Liver (tissue), 9 donors: ENCODE results near the gene PDE12. TPM values are rescaled to one million over a fixed set of nuclear protein-coding genes. Genes with fewer than 3 reads are reported as not detected.

ENCODE experiments used
- DNase-seq: peaks from one replicate; pipeline ENCODE4 v3.0.0-alpha.2; 2017; ENCODE audit warnings: low spot score
- H3K27ac ChIP-seq, 2 donors: one replicate each; pipeline ENCODE4 v1.7.0; 2013; ENCODE audit warnings: inconsistent platforms in 2 of 2, low read length in 2 of 2, control low read depth in 1 of 2, low read depth in 1 of 2, mild to moderate bottlenecking in 1 of 2
- H3K27me3 ChIP-seq, 4 donors: one replicate each; pipeline versions ENCODE4 v1.6.1 to v1.7.0; 2013; ENCODE audit warnings: low read length in 3 of 4, inconsistent platforms in 1 of 4, mild to moderate bottlenecking in 1 of 4, moderate library complexity in 1 of 4; ENCODE audit not compliant: control insufficient read depth in 4 of 4, insufficient read depth in 4 of 4
- H3K36me3 ChIP-seq, 4 donors: one replicate each; pipeline versions ENCODE4 v1.6.1 to v1.7.0; 2013; ENCODE audit warnings: low read length in 3 of 4, mild to moderate bottlenecking in 3 of 4, low read depth in 1 of 4, moderate library complexity in 1 of 4; ENCODE audit not compliant: control insufficient read depth in 4 of 4, insufficient read depth in 3 of 4
- H3K4me1 ChIP-seq, 4 donors: one replicate each; pipeline versions ENCODE4 v1.6.1 to v1.7.0; 2013; ENCODE audit warnings: low read length in 3 of 4, mild to moderate bottlenecking in 3 of 4, moderate library complexity in 1 of 4; ENCODE audit not compliant: control insufficient read depth in 4 of 4, insufficient read depth in 4 of 4
- H3K4me3 ChIP-seq, 3 donors: one replicate each; pipeline versions ENCODE4 v1.6.1 to v1.7.0; 2013; ENCODE audit warnings: low read length in 3 of 3, control low read depth in 1 of 3, low read depth in 1 of 3, mild to moderate bottlenecking in 1 of 3
- H3K9ac ChIP-seq, 2 donors: one replicate each; pipeline ENCODE4 v1.7.0; 2013; ENCODE audit warnings: low read length in 2 of 2, mild to moderate bottlenecking in 2 of 2, moderate library complexity in 2 of 2, control low read depth in 1 of 2, low read depth in 1 of 2
- H3K9me3 ChIP-seq, 4 donors: one replicate each; pipeline versions ENCODE4 v1.6.1 to v1.7.0; 2013; ENCODE audit warnings: low read length in 3 of 4; ENCODE audit not compliant: control insufficient read depth in 4 of 4
- ATF3 ChIP-seq: IDR thresholded peaks from 2 replicates; pipeline ENCODE4 v1.6.1; 2016; ENCODE audit warnings: antibody characterized with exemption
- EGR1 ChIP-seq, 2 donors: IDR thresholded peaks; 2 replicates each; pipeline ENCODE4 v1.6.1; 2016 to 2018; ENCODE audit warnings: antibody characterized with exemption in 2 of 2, low read depth in 2 of 2
- FOXA1 ChIP-seq: IDR thresholded peaks from 2 replicates; pipeline ENCODE4 v1.6.1; 2016; ENCODE audit warnings: antibody characterized with exemption
- FOXA2 ChIP-seq: IDR thresholded peaks from 2 replicates; pipeline ENCODE4 v1.6.1; 2016; ENCODE audit warnings: antibody characterized with exemption
- GABPA ChIP-seq, 2 donors: IDR thresholded peaks in 1 of 2; conservative IDR thresholded peaks in 1 of 2; 2 replicates each; pipeline ENCODE4 v1.6.1; 2016; ENCODE audit warnings: antibody characterized with exemption in 2 of 2, mild to moderate bottlenecking in 1 of 2, moderate library complexity in 1 of 2
- HNF4A ChIP-seq, 2 donors: conservative IDR thresholded peaks; 2 replicates each; pipeline ENCODE4 v1.6.1; 2016; ENCODE audit warnings: antibody characterized with exemption in 2 of 2, mild to moderate bottlenecking in 2 of 2
- HNF4G ChIP-seq: IDR thresholded peaks from 2 replicates; pipeline ENCODE4 v1.6.1; 2016; ENCODE audit warnings: antibody characterized with exemption
- JUND ChIP-seq, 2 donors: IDR thresholded peaks; 2 replicates each; pipeline ENCODE4 v1.6.1; 2016; ENCODE audit warnings: antibody characterized with exemption in 2 of 2
- MAX ChIP-seq: IDR thresholded peaks from 2 replicates; pipeline ENCODE4 v1.6.1; 2016; ENCODE audit warnings: antibody characterized with exemption
- NR2F2 ChIP-seq: IDR thresholded peaks from 2 replicates; pipeline ENCODE4 v1.6.1; 2016; ENCODE audit warnings: antibody characterized with exemption
- RAD21 ChIP-seq, 2 donors: IDR thresholded peaks; 2 replicates each; pipeline ENCODE4 v1.6.1; 2016; ENCODE audit warnings: antibody characterized with exemption in 2 of 2, mild to moderate bottlenecking in 2 of 2
- REST ChIP-seq: IDR thresholded peaks from 2 replicates; pipeline ENCODE4 v1.6.1; 2016; ENCODE audit warnings: antibody characterized with exemption, mild to moderate bottlenecking
- RXRA ChIP-seq, 2 donors: IDR thresholded peaks; 2 replicates each; pipeline ENCODE4 v1.6.1; 2017 to 2018; ENCODE audit warnings: antibody characterized with exemption in 2 of 2, mild to moderate bottlenecking in 1 of 2
- SP1 ChIP-seq: IDR thresholded peaks from 2 replicates; pipeline ENCODE4 v1.6.1; 2018; ENCODE audit warnings: antibody characterized with exemption, mild to moderate bottlenecking
- TAF1 ChIP-seq: conservative IDR thresholded peaks from 2 replicates; pipeline ENCODE4 v1.6.1; 2016; ENCODE audit warnings: antibody characterized with exemption, mild to moderate bottlenecking
- YY1 ChIP-seq: IDR thresholded peaks from 2 replicates; pipeline ENCODE4 v1.6.1; 2016; ENCODE audit warnings: antibody characterized with exemption, mild to moderate bottlenecking
- WGBS: extraction: QIAGEN DNeasy Blood & Tissue Kit; methylation state at CpG from one replicate; pipeline ENCODE4 v1.1.7; 2013; 5-methylcytosine and 5-hydroxymethylcytosine counted together
- polyA plus RNA-seq, 2 donors: library from polyadenylated mRNA; stranded (reverse) in 1 of 2; unstranded in 1 of 2; fragments of 200-250 nt in 1 of 2; fragments of >200 nt in 1 of 2; fragmentation: Nextera tagmentation in 1 of 2; extraction: Ambion mirVana in 1 of 2; gene quantifications; one replicate each; pipeline versions ENCODE4 v1.2.1 to v1.2.3, GENCODE V29; 2013 to 2015
- total RNA-seq, 2 donors: library from RNA; depleted of rRNA; stranded (reverse); fragments of >200 nt; gene quantifications; one replicate each; pipeline ENCODE4 v1.2.3, GENCODE V29; 2014
- TF ChIP-seq, protein P1 (sequence below): IDR thresholded peaks from 2 replicates; pipeline ENCODE4 v1.6.1; 2016; ENCODE audit warnings: antibody characterized with exemption
- TF ChIP-seq, protein P2 (sequence below): fragments of 150-350 bp; IDR thresholded peaks from 2 replicates; pipeline ENCODE4 v1.5.1; 2017; ENCODE audit warnings: improper control_type of control experiment, low read depth, low read length; ENCODE audit not compliant: missing input control
- donor health status: healthy.
- donor health status: healthy.
- donor health status: healthy.
- donor health status: healthy.
- donor health status: healthy.

Gene PDE12
- total and polyA plus RNA-seq, 4 donors = 4.8 to 17.8 (median 11.5) TPM

DNA sequence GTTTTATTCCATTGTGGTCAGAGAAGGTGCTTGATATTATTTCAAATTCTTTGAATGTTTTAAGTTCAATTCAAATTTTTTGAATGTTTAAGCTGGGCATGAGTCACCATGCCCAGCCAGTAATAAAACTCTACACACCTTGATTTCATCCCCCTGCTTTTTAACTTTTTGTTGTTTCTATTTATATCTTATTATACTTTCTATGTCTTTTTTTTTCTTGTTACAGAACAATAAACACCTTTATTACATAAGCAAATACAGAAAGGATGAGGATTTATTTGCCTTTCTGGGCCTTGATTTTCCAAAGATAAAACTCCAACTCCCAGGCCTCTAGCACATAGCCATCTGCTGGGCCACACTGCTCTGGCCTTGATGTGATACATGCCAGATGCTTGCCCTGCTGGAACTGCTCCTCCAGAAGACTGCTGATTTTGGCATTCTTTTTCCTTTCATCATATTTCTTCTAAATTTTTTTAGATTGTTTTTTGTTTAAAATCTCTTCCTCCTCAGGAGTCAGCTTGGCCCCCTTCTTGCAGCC is 25.9 kb upstream of the PDE12 start:
- Histone ChIP-seq H3K9ac (no peak overlapping the region), H3K4me3 (no peak overlapping the region), H3K27ac (no peak overlapping the region), H3K9me3 (no peaks in the 10 kb centered on the region), H3K4me1 (no peaks in the 10 kb centered on the region), H3K27me3 (no peaks in the 10 kb centered on the region), H3K36me3 (no peaks in the 10 kb centered on the region)
- DNase-seq = no peak
- TF ChIP-seq JUND (IDR thresholded peaks at IDR 0.05) (no peak), ATF3 (no peak), TAF1 (no peak), FOXA2 (no peak), NR2F2 (no peak)

DNA sequence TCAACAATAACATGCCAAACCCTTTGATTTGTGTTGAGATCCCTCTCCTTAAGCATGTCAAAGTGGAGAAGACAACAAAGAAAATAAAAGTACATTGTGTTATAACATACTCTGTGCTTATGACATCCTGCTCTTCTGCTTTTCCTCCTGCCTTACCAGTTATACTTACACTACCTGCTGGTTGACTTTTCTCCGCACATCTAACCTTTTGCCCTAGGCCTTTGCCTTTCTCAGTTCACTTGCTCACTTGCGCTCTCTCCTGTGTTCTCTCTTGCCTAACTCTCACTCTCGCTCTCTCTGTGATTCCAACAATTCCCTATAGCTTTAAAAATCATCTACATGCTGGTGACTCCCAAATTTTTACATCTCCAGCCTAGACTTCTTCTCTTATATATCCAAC is 17.6 kb upstream of the PDE12 start:
- Histone ChIP-seq H3K9me3 (no peaks in the 10 kb centered on the region), H3K36me3 (no peaks in the 10 kb centered on the region), H3K4me3 (no peak overlapping the region), H3K27me3 (no peaks in the 10 kb centered on the region), H3K9ac (no peak overlapping the region), H3K4me1 (no peaks in the 10 kb centered on the region), H3K27ac (no peak overlapping the region)
- TF ChIP-seq GABPA (IDR thresholded peaks at IDR 0.05 in 1 of 2, conservative IDR thresholded peaks at IDR 0.05 in 1 of 2) = no peak
- TF ChIP-seq RAD21 (IDR thresholded peaks at IDR 0.05) = no peak
- TF ChIP-seq HNF4G = no peak
- TF ChIP-seq EGR1 (IDR thresholded peaks at IDR 0.05; ENCODE audit: low read depth in 2 of 2) = no peak
- no peak for TF ChIP-seq SP1
- TF ChIP-seq YY1 = no peak
- TF ChIP-seq MAX = no peak
- no peak for TF ChIP-seq ATF3
- no peak for TF ChIP-seq TAF1
- TF ChIP-seq, protein P1, sequence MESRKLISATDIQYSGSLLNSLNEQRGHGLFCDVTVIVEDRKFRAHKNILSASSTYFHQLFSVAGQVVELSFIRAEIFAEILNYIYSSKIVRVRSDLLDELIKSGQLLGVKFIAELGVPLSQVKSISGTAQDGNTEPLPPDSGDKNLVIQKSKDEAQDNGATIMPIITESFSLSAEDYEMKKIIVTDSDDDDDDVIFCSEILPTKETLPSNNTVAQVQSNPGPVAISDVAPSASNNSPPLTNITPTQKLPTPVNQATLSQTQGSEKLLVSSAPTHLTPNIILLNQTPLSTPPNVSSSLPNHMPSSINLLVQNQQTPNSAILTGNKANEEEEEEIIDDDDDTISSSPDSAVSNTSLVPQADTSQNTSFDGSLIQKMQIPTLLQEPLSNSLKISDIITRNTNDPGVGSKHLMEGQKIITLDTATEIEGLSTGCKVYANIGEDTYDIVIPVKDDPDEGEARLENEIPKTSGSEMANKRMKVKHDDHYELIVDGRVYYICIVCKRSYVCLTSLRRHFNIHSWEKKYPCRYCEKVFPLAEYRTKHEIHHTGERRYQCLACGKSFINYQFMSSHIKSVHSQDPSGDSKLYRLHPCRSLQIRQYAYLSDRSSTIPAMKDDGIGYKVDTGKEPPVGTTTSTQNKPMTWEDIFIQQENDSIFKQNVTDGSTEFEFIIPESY = no peak
- TF ChIP-seq FOXA1 = no peak
- TF ChIP-seq JUND (IDR thresholded peaks at IDR 0.05) = no peak
- TF ChIP-seq, protein P2, sequence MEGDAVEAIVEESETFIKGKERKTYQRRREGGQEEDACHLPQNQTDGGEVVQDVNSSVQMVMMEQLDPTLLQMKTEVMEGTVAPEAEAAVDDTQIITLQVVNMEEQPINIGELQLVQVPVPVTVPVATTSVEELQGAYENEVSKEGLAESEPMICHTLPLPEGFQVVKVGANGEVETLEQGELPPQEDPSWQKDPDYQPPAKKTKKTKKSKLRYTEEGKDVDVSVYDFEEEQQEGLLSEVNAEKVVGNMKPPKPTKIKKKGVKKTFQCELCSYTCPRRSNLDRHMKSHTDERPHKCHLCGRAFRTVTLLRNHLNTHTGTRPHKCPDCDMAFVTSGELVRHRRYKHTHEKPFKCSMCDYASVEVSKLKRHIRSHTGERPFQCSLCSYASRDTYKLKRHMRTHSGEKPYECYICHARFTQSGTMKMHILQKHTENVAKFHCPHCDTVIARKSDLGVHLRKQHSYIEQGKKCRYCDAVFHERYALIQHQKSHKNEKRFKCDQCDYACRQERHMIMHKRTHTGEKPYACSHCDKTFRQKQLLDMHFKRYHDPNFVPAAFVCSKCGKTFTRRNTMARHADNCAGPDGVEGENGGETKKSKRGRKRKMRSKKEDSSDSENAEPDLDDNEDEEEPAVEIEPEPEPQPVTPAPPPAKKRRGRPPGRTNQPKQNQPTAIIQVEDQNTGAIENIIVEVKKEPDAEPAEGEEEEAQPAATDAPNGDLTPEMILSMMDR = no peak
- TF ChIP-seq HNF4A (conservative IDR thresholded peaks at IDR 0.05) = no peak
- no peak for TF ChIP-seq REST
- TF ChIP-seq FOXA2 = no peak
- no peak for TF ChIP-seq NR2F2
- TF ChIP-seq RXRA (IDR thresholded peaks at IDR 0.05) = no peak
- DNase-seq = no peak
- WGBS = 95% methylated on average over 3 of the region's 3 CpGs
